ENCODE data around the gene FXYD7.
"Not testable (repeated sequence)": the region's sequence is repeated elsewhere in the genome, so short reads cannot be mapped to it uniquely, and the experiment has no call there.

The FXYD7 gene

GRCh38 chr19:35181387-35181786 lies 38.3 kb downstream of the FXYD7 start:
- TF ChIP-seq, protein P1, sequence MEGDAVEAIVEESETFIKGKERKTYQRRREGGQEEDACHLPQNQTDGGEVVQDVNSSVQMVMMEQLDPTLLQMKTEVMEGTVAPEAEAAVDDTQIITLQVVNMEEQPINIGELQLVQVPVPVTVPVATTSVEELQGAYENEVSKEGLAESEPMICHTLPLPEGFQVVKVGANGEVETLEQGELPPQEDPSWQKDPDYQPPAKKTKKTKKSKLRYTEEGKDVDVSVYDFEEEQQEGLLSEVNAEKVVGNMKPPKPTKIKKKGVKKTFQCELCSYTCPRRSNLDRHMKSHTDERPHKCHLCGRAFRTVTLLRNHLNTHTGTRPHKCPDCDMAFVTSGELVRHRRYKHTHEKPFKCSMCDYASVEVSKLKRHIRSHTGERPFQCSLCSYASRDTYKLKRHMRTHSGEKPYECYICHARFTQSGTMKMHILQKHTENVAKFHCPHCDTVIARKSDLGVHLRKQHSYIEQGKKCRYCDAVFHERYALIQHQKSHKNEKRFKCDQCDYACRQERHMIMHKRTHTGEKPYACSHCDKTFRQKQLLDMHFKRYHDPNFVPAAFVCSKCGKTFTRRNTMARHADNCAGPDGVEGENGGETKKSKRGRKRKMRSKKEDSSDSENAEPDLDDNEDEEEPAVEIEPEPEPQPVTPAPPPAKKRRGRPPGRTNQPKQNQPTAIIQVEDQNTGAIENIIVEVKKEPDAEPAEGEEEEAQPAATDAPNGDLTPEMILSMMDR (IDR thresholded peaks at IDR 0.05): no peak
- H3K4me3 ChIP-seq: no peak overlapping the region
- DNase-seq: no peak
- H3K36me3 ChIP-seq: no peaks in the 10 kb centered on the region
- H3K27me3 ChIP-seq: peaks cover 0 to 9% of the 10 kb centered on the region in 2 donors
- H3K27ac ChIP-seq: no peak overlapping the region
- H3K9me3 ChIP-seq: peaks cover 2 to 7% (median 6%) of the 10 kb centered on the region in 3 donors
- no peaks in the 10 kb centered on the region for H3K4me1 ChIP-seq
- intact Hi-C loops (cut with DNase I; ENCODE audit: low total_unique reads): no loop called here

- Histone ChIP-seq H3K27me3 (peaks cover 0 to 3% of the 10 kb centered on the region in 2 donors), H3K4me3 (no peak overlapping the region), H3K4me1 (no peaks in the 10 kb centered on the region), H3K9me3 (peaks cover 2 to 7% (median 6%) of the 10 kb centered on the region in 3 donors), H3K36me3 (no peaks in the 10 kb centered on the region), H3K27ac (no peak overlapping the region)
- TF ChIP-seq, protein P1 (IDR thresholded peaks at IDR 0.05): no peak
- intact Hi-C loops (cut with DNase I; ENCODE audit: low total_unique reads): no loop called here
- no peak for DNase-seq
These were observed 41.2 kb downstream of the FXYD7 start for GRCh38 chr19:35184267-35184666.

GRCh38 chr19:35184884-35185283 lies 41.8 kb downstream of the FXYD7 start:
- TF ChIP-seq, protein P1 (IDR thresholded peaks at IDR 0.05): no peak
- no peak for DNase-seq
- Histone ChIP-seq H3K4me3 (no peak overlapping the region), H3K27ac (no peak overlapping the region), H3K27me3 (peaks cover 0 to 3% of the 10 kb centered on the region in 2 donors), H3K9me3 (peaks cover 2 to 7% (median 6%) of the 10 kb centered on the region in 3 donors), H3K4me1 (no peaks in the 10 kb centered on the region), H3K36me3 (no peaks in the 10 kb centered on the region)
- intact Hi-C loops (cut with DNase I; ENCODE audit: low total_unique reads): no loop called here

GRCh38 chr19:35194012-35194984 lies 51.2 kb downstream of the FXYD7 start:
- intact Hi-C loops (cut with DNase I; ENCODE audit: low total_unique reads): no loop called here
- no peak overlapping the region for H3K27ac ChIP-seq
- H3K4me3 ChIP-seq: no peak overlapping the region
- TF ChIP-seq, protein P1 (IDR thresholded peaks at IDR 0.05): no peak
- H3K4me1 ChIP-seq: no peaks in the 10 kb centered on the region
- H3K9me3 ChIP-seq: peaks cover 0 to 10% (median 0%) of the 10 kb centered on the region in 3 donors
- H3K27me3 ChIP-seq: peaks cover 0 to 8% of the 10 kb centered on the region in 2 donors
- H3K36me3 ChIP-seq: no peaks in the 10 kb centered on the region
- no peak for DNase-seq

GRCh38 chr19:35195830-35196229 lies 52.8 kb downstream of the FXYD7 start:
- intact Hi-C loops (cut with DNase I; ENCODE audit: low total_unique reads): no loop called here
- H3K36me3 ChIP-seq: no peaks in the 10 kb centered on the region
- peaks cover 0 to 10% (median 0%) of the 10 kb centered on the region in 3 donors for H3K9me3 ChIP-seq
- no peak overlapping the region for H3K27ac ChIP-seq
- no peak for DNase-seq
- H3K27me3 ChIP-seq: peaks cover 0 to 8% of the 10 kb centered on the region in 2 donors
- no peak overlapping the region for H3K4me3 ChIP-seq
- H3K4me1 ChIP-seq: no peaks in the 10 kb centered on the region
- TF ChIP-seq, protein P1 (IDR thresholded peaks at IDR 0.05): no peak

GRCh38 chr19:35196861-35197260 lies 53.8 kb downstream of the FXYD7 start:
- H3K27me3 ChIP-seq; H3K4me3 ChIP-seq; intact Hi-C loops (cut with DNase I; ENCODE audit: low total_unique reads); H3K36me3 ChIP-seq; DNase-seq; H3K27ac ChIP-seq; H3K9me3 ChIP-seq; H3K4me1 ChIP-seq: not testable (repeated sequence)

Measured in tibial artery (tissue), 4 donors.